Subcutaneous adipose tissue (tissue), 4 donors: Measurements from ENCODE around the gene PRR19. TPM values are rescaled to one million over a fixed set of nuclear protein-coding genes. Genes with fewer than 3 reads are reported as not detected.

Experiments used
- small RNA-seq: library from RNA; depleted of rRNA; stranded (forward); fragments of <200 nt; gene quantifications from one replicate; pipeline ENCODE3, GENCODE V24; 2016
- total RNA-seq, 4 donors: library from RNA; depleted of rRNA; stranded (reverse); fragments of >200 nt; gene quantifications; one replicate each; pipeline ENCODE4 v1.1.0, GENCODE V29; 2016
- TF ChIP-seq, protein P1 (sequence below): fragments of 450-650 bp; IDR thresholded peaks from one replicate; pipeline ENCODE4 v1.5.1; 2016; ENCODE audit warnings: low read depth, mild to moderate bottlenecking, control low read depth, antibody characterized with exemption, moderate library complexity

The PRR19 gene
- total RNA-seq, 4 donors from 2014 or later: 0.75 TPM; not detected in 3

DNA sequence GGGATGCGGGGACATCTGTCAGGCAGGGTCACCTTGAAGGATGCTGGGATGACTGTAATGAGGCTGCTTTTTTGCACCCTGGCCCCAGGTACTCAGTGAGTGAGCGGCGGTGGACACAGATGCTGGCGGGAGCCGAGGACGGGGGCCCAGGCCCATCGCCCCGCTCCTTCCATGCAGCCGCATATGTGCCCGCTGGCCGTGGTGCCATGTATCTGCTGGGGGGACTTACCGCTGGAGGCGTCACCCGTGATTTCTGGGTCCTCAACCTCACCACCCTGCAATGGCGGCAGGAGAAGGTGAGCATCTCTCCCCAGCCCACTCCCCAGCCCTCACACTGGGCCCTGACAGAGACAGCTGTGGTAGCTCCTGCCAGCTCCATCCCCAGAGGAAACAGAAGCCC, 54.8 kb downstream of the PRR19 start:
- TF ChIP-seq, protein P1, sequence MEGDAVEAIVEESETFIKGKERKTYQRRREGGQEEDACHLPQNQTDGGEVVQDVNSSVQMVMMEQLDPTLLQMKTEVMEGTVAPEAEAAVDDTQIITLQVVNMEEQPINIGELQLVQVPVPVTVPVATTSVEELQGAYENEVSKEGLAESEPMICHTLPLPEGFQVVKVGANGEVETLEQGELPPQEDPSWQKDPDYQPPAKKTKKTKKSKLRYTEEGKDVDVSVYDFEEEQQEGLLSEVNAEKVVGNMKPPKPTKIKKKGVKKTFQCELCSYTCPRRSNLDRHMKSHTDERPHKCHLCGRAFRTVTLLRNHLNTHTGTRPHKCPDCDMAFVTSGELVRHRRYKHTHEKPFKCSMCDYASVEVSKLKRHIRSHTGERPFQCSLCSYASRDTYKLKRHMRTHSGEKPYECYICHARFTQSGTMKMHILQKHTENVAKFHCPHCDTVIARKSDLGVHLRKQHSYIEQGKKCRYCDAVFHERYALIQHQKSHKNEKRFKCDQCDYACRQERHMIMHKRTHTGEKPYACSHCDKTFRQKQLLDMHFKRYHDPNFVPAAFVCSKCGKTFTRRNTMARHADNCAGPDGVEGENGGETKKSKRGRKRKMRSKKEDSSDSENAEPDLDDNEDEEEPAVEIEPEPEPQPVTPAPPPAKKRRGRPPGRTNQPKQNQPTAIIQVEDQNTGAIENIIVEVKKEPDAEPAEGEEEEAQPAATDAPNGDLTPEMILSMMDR: no peak

DNA sequence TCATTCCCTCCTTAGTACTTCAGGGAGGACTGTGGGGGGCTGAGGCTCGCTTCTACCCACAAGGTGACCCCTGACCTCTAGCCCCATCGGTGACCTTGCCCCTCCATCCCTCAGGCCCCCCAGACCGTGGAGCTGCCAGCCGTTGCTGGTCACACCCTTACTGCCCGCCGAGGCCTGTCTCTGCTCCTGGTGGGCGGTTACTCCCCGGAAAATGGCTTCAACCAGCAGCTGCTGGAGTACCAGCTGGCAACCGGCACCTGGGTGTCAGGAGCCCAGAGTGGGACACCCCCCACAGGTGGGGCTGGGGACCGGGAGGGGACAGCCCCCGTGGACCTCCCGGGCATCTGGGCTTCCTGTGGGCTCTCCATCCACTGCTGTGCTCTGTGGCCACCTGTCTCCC, 55.4 kb downstream of the PRR19 start:
- TF ChIP-seq, protein P1: no peak

Small RNA genes within 50 kb of the gene (small RNA-seq; reads per million reads assigned to genes)
- not detected for gene MIR8077

Other genes with a start within 250 kb of the PRR19 start
- gene GRIK5, start 231.9 kb upstream of the PRR19 start, total RNA-seq: under 1 TPM in 2 of 4 donors, not detected in 2; 0.22 to 0.33 TPM
- gene ZNF574, start 226.0 kb upstream of the PRR19 start, total RNA-seq: 10 to 100 TPM in 2 of 4 donors, 1 to 10 TPM in 2; 8.2 to 11.7 (median 9.9) TPM
- gene POU2F2, start 169.7 kb upstream of the PRR19 start, total RNA-seq: 1 to 10 TPM in 3 of 4 donors, under 1 TPM in 1; 0.85 to 2.4 (median 1.5) TPM
- 10 to 100 TPM; 17.1 to 34.5 (median 27.0) TPM for gene DEDD2, start 84.5 kb upstream of the PRR19 start, total RNA-seq
- 1 to 10 TPM; 3.9 to 9.8 (median 5.8) TPM for gene ZNF526, start 81.8 kb upstream of the PRR19 start, total RNA-seq
- gene GSK3A, start 59.5 kb upstream of the PRR19 start, total RNA-seq: 10 to 100 TPM; 16.0 to 22.0 (median 17.1) TPM
- 10 to 100 TPM in 3 of 4 donors, 1 to 10 TPM in 1; 9.9 to 19.4 (median 14.0) TPM for gene ERF, start 47.0 kb upstream of the PRR19 start, total RNA-seq
- 10 to 100 TPM; 12.4 to 49.9 (median 14.9) TPM for gene CIC, start 32.9 kb upstream of the PRR19 start, total RNA-seq
- gene PAFAH1B3, start 492 bp downstream of the PRR19 start, total RNA-seq: 1 to 10 TPM; 2.1 to 9.3 (median 4.7) TPM
- not detected for gene TMEM145, start 11.2 kb downstream of the PRR19 start, total RNA-seq
- gene MEGF8, start 23.5 kb downstream of the PRR19 start, total RNA-seq: 10 to 100 TPM; 11.9 to 58.8 (median 17.0) TPM
- 1 to 10 TPM in 2 of 4 donors, not detected in 2; 3.4 to 7.3 TPM for gene CNFN, start 88.2 kb downstream of the PRR19 start, total RNA-seq
- 1,000 to 10,000 TPM; 1,365 to 4,468 (median 1,601) TPM for gene LIPE, start 125.3 kb downstream of the PRR19 start, total RNA-seq
- gene CXCL17, start 140.8 kb downstream of the PRR19 start, total RNA-seq: not detected
- 1 to 10 TPM in 2 of 4 donors, under 1 TPM in 2; 0.22 to 6.0 (median 2.1) TPM for gene CEACAM1, start 226.3 kb downstream of the PRR19 start, total RNA-seq